HG02870 (cell line): ENCODE data around the gene SLCO3A1.

ENCODE experiments used
- ATAC-seq: cut with Tn5 transposase; IDR thresholded peaks from one replicate; pipeline ENCODE4 v1.9.1; 2021; ENCODE audit warnings: mild to moderate bottlenecking, moderate library complexity; ENCODE audit not compliant: unreplicated experiment

The SLCO3A1 gene

GRCh38 chr15:91909111-91909510, 55.6 kb downstream of the SLCO3A1 start:
- no peak for ATAC-seq

- no peak for ATAC-seq
These were observed 56.1 kb downstream of the SLCO3A1 start for GRCh38 chr15:91909574-91909973.

GRCh38 chr15:91911844-91912243, 58.3 kb downstream of the SLCO3A1 start:
- ATAC-seq, result no peak

GRCh38 chr15:91912336-91912735, 58.8 kb downstream of the SLCO3A1 start:
- no peak for ATAC-seq

GRCh38 chr15:91913560-91913959, 60.1 kb downstream of the SLCO3A1 start:
- ATAC-seq, result no peak

GRCh38 chr15:91915576-91915975, 62.1 kb downstream of the SLCO3A1 start:
- ATAC-seq, result no peak

- no peak for ATAC-seq
These were observed 62.5 kb downstream of the SLCO3A1 start for GRCh38 chr15:91916051-91916450.

- ATAC-seq, result no peak
These were observed 64.3 kb downstream of the SLCO3A1 start for GRCh38 chr15:91917686-91918360.

- no peak for ATAC-seq
These were observed 65.6 kb downstream of the SLCO3A1 start for GRCh38 chr15:91919014-91919534.

DNA sequence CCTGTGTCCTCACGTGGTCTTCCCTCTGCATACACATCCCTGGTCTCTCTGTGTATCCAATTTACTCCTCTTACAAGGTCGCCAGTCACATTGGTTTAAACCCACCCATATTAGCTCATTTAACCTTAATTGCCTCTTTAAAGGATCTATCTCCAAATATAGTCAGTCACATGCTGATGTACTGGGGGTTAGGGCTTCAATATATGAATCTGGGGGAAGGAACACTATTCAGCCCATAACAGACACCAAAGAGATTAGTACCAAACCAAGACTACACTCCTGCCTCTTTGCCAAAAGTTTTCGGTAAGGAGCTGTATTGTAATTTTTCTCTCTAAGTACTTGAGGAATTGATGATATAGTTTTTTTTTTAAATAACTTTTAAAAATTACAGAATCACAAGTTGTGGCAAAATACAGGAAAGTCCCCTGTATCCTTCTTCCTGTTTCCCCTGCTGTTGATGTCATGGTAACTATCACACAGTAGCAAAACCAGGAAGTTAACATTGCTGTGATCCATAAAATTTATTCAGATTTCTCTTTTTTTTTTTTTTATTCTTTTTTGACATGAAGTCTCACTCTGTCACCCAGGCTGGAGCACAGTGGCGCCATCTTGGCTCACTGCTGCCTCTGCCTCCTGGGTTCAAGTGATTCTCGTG, 67.8 kb downstream of the SLCO3A1 start:
- ATAC-seq, result no peak

DNA sequence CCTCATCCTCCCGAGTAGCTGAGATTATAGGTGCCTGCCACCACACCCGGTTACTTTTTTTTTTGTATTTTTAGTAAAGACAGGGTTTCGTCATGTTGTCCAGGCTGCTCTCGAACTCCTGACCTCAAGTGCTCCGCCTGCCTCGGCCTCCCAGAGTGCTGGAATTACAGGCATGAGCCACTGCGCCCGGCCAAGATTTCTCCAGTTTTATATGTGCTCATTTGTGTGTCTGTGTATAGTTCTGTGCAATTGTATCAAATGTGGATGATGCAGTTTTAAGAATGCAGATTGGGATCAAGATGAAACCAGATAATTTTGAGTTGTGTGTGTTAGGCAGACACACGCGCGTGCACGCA, 68.3 kb downstream of the SLCO3A1 start:
- no peak for ATAC-seq

DNA sequence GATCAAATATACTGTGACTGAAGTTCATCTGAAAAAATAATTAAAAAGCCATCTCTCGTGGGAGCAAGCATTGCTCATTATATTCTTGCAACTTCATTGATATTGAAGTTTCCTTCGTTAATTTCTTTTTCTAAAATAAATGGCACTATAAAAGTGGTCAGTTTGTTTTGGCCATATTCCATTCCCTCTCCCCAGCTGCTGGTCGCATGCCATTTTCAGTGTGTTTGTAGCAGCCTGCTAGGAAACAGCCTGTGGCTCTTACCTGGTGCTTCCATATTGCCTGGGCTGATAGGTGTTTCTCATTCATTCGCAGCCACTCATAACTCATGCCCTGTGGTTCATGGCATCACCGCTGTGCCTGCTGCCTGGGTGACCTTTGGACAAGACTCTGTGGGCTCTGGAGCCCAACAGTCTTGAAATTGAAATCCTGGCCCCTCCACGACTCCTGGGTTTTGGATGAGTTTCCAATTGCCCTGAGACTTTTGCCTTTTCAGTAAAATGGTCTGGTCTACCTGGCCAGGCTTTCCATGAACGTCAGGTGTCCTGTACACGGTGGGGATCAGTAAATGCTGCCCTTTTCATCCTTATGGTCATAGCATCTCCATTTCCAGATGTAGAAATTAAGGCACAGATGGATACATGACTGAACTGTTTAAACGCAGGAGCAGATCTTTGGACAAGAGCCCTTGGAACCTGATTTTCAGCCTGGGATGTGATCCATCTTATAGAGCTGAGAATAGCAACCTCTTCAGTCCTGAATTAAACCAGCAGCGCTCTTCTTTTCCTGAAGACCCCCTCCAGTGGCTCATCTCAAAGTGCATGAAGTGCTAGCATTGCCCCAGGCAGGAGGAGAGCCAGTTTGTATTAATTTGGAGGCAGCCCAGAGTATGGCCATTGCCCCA, 69.4 kb downstream of the SLCO3A1 start:
- ATAC-seq, result no peak

- ATAC-seq, result no peak
These were observed 70.7 kb downstream of the SLCO3A1 start for GRCh38 chr15:91924183-91924582.

DNA sequence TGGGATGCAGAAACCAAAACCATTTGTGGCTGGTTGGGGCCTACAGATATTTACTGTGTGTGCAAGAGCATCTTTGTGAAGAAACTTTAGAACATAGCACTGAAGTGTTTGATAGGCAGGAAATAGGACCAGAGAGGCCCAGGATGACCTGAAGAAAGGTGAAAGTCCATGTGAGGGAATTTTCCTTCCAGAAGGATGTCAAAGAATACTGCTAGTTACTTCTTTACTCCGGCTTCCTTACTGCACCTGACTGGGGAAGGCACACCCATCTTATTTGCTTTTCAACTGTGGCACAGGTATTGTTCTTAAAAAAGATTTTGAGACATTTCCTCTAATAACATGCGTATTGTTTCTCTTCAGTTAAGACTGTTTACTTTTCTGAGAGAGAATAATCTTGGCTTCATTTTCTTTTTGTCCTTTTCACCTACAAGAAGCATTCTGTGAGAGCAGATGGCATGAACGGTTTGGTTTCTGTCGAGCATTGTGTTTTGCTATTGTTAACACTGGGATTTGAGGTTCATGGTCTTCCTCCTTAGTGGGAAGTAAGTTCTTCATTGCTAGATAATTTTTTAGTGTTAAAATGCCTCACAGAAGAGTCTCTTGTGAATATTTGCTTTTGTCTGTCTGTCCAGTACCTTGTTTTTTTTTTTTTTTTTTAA, 71.5 kb downstream of the SLCO3A1 start:
- no peak for ATAC-seq

GRCh38 chr15:91925794-91926193, 72.3 kb downstream of the SLCO3A1 start:
- ATAC-seq, result no peak

GRCh38 chr15:91926908-91927270, 73.4 kb downstream of the SLCO3A1 start:
- no peak for ATAC-seq

DNA sequence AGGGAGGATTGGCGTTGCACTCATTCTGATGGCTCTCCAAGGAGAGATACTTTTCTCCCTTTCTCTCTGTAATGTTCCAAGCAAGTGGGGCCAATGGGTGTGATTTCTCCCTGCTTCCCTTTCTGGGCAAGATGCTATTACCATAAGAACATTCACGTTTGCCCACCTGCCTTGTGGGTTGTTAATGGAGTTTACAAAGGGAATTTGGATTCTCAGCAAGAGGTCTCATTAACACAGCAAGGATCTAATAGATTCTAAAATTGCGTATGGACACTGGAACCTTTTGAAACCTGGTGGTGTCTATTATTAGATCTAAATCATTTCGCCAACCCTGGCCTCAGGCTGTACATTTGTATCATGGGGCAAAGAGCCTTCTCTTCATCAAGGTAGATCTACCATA, 74.1 kb downstream of the SLCO3A1 start:
- ATAC-seq, result no peak

GRCh38 chr15:91928675-91929074, 75.2 kb downstream of the SLCO3A1 start:
- no peak for ATAC-seq

DNA sequence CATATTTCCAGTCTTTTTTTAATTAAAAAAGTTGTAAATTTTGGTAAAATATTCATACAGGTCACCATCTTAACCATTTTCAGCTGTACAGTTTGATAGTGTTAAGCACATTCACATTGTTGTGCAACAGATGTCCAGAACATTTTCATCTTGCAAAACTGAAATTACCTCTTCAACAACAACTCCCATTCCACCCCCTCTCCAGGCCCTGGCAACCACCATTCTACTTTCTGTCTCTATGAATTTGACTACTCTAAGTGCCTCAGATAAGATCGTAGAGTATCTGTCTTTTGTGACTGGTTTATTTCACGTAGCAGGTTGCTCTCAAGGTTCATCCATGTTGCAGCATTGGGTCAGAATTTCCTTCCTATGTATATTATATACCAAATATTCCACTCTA, 76.0 kb downstream of the SLCO3A1 start:
- ATAC-seq, result no peak

DNA sequence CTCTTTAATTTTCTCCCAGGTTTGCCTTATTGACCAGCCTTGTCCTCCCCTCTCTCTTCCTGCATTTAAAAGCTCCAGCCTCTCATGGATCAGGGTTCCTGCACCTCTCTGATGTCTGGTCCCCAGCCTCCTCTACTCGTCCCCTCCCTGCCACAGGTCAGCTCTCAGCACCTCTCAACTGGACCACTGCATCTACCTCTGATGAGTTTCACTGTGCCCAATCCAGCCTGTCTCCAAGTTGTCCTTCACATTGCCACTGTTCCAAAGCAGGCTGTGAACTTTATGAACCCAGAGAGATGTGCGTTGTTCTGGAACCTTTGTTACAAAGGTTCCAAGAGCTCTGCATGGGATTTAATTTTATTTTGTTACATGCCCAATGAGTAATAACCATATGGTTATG, 76.6 kb downstream of the SLCO3A1 start:
- ATAC-seq, result no peak

DNA sequence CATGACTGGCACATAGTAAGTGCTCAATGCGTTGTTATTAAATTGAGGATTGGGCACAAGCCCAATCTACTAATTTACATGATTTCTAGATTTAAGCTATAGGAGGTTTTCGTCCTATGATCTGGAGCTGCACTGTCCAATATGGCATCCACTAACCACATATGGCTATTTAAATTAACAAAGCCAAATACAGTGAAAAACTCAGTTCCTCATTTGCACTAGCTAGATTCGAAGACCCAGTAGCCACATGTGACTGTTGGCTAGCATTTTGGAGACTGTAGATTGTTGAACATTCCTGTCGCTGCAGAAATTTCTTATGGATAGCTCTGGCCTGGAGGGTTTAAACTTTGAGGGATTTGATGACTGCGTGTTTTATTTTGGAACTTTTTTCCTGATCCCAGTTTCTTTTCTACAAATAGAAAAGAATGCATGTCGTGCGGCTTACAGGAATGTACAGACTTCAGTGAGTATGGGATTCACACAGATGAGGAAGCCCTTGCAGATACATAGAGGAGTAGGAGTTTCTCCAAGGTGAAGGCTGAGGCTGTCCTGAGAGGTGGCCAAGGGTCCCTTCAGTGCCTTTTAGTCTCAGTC, 82.8 kb downstream of the SLCO3A1 start:
- ATAC-seq, result no peak
